SK-N-SH treated with all-trans-retinoic acid at 6 μM for 48 hours (cell line): ENCODE data around the gene RBMS3.

Experiments used
- ATAC-seq: fragments of 200-7000 bp; cut with Tn5 transposase; 3 replicates; pipeline ENCODE4 v1.9.1; 2020; ENCODE audit warnings: mild to moderate bottlenecking, moderate library complexity
- ARNTL ChIP-seq: fragments of 450-650 bp; formaldehyde crosslinking; IDR thresholded peaks from 2 replicates; pipeline ENCODE4 v1.5.0; 2020; ENCODE audit warnings: low read depth, mild to moderate bottlenecking, moderate library complexity, borderline replicate concordance
- BACH2 ChIP-seq: fragments of 250-450 bp; sonication (Bioruptor Pico); IDR thresholded peaks from 2 replicates; pipeline ENCODE4 v1.9.0; 2021; ENCODE audit warnings: mild to moderate bottlenecking, borderline replicate concordance
- CSDC2 ChIP-seq: fragments of 250-450 bp; sonication (Bioruptor Pico); IDR thresholded peaks from 2 replicates; pipeline ENCODE4 v1.5.0; 2020; ENCODE audit warnings: mild to moderate bottlenecking, moderate library complexity
- ESRRG ChIP-seq: fragments of 250-450 bp; sonication (Bioruptor Pico); IDR thresholded peaks from 2 replicates; pipeline ENCODE4 v1.6.1; 2021; ENCODE audit warnings: mild to moderate bottlenecking
- GLIS3 ChIP-seq: fragments of 250-450 bp; sonication (Bioruptor Pico); IDR thresholded peaks from 2 replicates; pipeline ENCODE4 v1.5.0; 2020; ENCODE audit warnings: mild to moderate bottlenecking, moderate library complexity
- ISL1 ChIP-seq: fragments of 250-450 bp; sonication (Bioruptor Pico); IDR thresholded peaks from 2 replicates; pipeline ENCODE4 v2.1.2; 2022; ENCODE audit warnings: mild to moderate bottlenecking, moderate library complexity
- OSR1 ChIP-seq: fragments of 250-450 bp; sonication (Bioruptor Pico); IDR thresholded peaks from 2 replicates; pipeline ENCODE4 v1.8.0; 2022; ENCODE audit warnings: moderate library complexity, mild to moderate bottlenecking, inconsistent platforms
- PPARA ChIP-seq: fragments of 250-450 bp; sonication (Bioruptor Pico); IDR thresholded peaks from 2 replicates; pipeline ENCODE4 v1.5.0; 2020; ENCODE audit warnings: mild to moderate bottlenecking, borderline replicate concordance
- RARB ChIP-seq: fragments of 250-450 bp; sonication (Bioruptor Pico); IDR thresholded peaks from 2 replicates; pipeline ENCODE4 v1.8.0; 2021; ENCODE audit warnings: mild to moderate bottlenecking, moderate library complexity
- SNAI2 ChIP-seq: fragments of 250-450 bp; sonication (Bioruptor Pico); IDR thresholded peaks from 2 replicates; pipeline ENCODE4 v1.5.0; 2020; ENCODE audit warnings: mild to moderate bottlenecking, moderate library complexity
- TCF4 ChIP-seq: fragments of 250-450 bp; sonication (Bioruptor Pico); IDR thresholded peaks from 2 replicates; pipeline ENCODE4 v1.8.0; 2021; ENCODE audit warnings: mild to moderate bottlenecking, moderate library complexity, borderline replicate concordance
- TOX ChIP-seq: fragments of 250-450 bp; sonication (Bioruptor Pico); IDR thresholded peaks from 2 replicates; pipeline ENCODE4 v1.8.0; 2021; ENCODE audit warnings: mild to moderate bottlenecking, moderate library complexity, borderline replicate concordance
- ZC3H10 ChIP-seq: fragments of 250-450 bp; sonication (Bioruptor Pico); IDR thresholded peaks from 2 replicates; pipeline ENCODE4 v1.5.1; 2021; ENCODE audit warnings: mild to moderate bottlenecking, moderate library complexity
- ZFP3 ChIP-seq: fragments of 250-450 bp; sonication (Bioruptor Pico); IDR thresholded peaks from 2 replicates; pipeline ENCODE4 v1.5.0; 2020; ENCODE audit warnings: mild to moderate bottlenecking, moderate library complexity
- ZNF565 ChIP-seq: fragments of 450-650 bp; formaldehyde crosslinking; conservative IDR thresholded peaks from 2 replicates; pipeline ENCODE4 v1.5.0; 2020; ENCODE audit warnings: low read depth, mild to moderate bottlenecking, moderate library complexity
- ZNF70 ChIP-seq: fragments of 450-650 bp; formaldehyde crosslinking; IDR thresholded peaks from 2 replicates; pipeline ENCODE4 v1.5.0; 2020; ENCODE audit warnings: mild to moderate bottlenecking, moderate library complexity
- ZNF8 ChIP-seq: fragments of 450-650 bp; formaldehyde crosslinking; IDR thresholded peaks from 2 replicates; pipeline ENCODE4 v1.5.0; 2020; ENCODE audit warnings: mild to moderate bottlenecking, moderate library complexity
- TF ChIP-seq, protein P1 (sequence below): fragments of 250-450 bp; sonication (Bioruptor Pico); IDR thresholded peaks from 2 replicates; pipeline ENCODE4 v1.5.1; 2021; ENCODE audit warnings: mild to moderate bottlenecking, moderate library complexity
- TF ChIP-seq, protein P2 (sequence below): fragments of 250-450 bp; sonication (Bioruptor Pico); IDR thresholded peaks from 2 replicates; pipeline ENCODE4 v1.5.1; 2020; ENCODE audit warnings: low read depth, mild to moderate bottlenecking, moderate library complexity
- TF ChIP-seq, protein P3 (sequence below): fragments of 250-450 bp; sonication (Bioruptor Pico); IDR thresholded peaks from 2 replicates; pipeline ENCODE4 v1.8.0; 2021; ENCODE audit warnings: low read depth, mild to moderate bottlenecking, moderate library complexity, borderline replicate concordance
- TF ChIP-seq, protein P4 (sequence below): fragments of 250-450 bp; sonication (Bioruptor Pico); IDR thresholded peaks from 2 replicates; pipeline ENCODE4 v1.5.0; 2020; ENCODE audit warnings: mild to moderate bottlenecking, moderate library complexity
- TF ChIP-seq, protein P5 (sequence below): fragments of 250-450 bp; sonication (Bioruptor Pico); IDR thresholded peaks from 2 replicates; pipeline ENCODE4 v1.8.0; 2020; ENCODE audit warnings: mild to moderate bottlenecking, moderate library complexity, borderline replicate concordance

The RBMS3 gene

DNA sequence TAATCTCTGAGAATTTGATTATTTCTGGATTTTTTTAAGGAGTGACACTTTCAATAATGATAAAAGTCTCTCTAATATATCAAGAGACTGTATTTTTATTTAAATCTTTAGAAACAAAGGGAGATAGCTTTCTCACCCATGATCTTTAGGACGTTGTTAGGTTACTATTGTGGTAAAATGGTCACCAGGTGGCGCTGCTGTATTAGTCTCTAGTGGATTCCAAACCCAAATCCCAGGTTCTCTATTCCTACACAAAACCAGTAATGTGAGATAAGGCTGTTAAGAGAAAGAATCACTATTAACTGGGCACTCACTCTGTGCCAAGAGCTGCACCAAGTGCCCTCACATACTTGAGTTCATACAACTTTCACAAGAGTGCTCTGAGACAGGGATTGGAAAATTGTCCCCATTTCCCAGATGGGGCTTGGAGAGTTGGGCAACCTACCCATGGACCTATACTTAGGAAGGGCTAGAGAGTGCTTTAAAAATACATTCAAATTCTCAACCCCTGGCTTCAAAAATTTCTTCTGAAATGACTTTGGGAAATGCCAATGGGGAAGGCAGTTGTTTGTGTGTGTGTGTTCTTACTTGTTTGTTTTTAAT, 732.2 kb downstream of the RBMS3 start:
- TF ChIP-seq ESRRG = no peak

DNA sequence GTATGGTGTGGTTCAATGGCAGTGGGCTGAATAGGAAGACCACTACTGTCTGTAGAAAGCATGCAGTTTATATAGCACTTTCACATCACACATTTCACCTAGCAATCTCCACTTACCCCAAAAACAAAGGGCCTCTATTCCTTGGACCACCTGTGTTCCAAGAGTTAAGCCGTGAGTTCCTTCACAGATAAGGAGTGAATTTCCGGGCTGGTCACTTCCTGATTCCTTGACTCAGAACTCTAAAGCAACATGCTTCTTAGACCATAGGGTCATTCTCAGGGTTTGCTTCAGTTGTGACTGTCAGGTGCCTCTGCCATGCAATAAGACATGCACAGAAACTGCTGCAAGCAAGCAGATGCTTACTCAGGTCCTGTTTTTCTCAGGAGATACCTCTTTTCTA, 737.0 kb downstream of the RBMS3 start:
- ATAC-seq = no peak
- TF ChIP-seq, protein P1, sequence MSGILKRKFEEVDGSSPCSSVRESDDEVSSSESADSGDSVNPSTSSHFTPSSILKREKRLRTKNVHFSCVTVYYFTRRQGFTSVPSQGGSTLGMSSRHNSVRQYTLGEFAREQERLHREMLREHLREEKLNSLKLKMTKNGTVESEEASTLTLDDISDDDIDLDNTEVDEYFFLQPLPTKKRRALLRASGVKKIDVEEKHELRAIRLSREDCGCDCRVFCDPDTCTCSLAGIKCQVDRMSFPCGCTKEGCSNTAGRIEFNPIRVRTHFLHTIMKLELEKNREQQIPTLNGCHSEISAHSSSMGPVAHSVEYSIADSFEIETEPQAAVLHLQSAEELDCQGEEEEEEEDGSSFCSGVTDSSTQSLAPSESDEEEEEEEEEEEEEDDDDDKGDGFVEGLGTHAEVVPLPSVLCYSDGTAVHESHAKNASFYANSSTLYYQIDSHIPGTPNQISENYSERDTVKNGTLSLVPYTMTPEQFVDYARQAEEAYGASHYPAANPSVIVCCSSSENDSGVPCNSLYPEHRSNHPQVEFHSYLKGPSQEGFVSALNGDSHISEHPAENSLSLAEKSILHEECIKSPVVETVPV (CRISPR knock-in tag) = no peak
- TF ChIP-seq, protein P2, sequence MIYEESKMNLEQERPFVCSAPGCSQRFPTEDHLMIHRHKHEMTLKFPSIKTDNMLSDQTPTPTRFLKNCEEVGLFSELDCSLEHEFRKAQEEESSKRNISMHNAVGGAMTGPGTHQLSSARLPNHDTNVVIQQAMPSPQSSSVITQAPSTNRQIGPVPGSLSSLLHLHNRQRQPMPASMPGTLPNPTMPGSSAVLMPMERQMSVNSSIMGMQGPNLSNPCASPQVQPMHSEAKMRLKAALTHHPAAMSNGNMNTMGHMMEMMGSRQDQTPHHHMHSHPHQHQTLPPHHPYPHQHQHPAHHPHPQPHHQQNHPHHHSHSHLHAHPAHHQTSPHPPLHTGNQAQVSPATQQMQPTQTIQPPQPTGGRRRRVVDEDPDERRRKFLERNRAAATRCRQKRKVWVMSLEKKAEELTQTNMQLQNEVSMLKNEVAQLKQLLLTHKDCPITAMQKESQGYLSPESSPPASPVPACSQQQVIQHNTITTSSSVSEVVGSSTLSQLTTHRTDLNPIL (CRISPR knock-in tag) = no peak
- no peak for TF ChIP-seq ZNF565 (CRISPR knock-in tag)
- no peak for TF ChIP-seq ZFP3 (CRISPR knock-in tag)
- TF ChIP-seq SNAI2 (CRISPR knock-in tag) = no peak
- TF ChIP-seq, protein P3, sequence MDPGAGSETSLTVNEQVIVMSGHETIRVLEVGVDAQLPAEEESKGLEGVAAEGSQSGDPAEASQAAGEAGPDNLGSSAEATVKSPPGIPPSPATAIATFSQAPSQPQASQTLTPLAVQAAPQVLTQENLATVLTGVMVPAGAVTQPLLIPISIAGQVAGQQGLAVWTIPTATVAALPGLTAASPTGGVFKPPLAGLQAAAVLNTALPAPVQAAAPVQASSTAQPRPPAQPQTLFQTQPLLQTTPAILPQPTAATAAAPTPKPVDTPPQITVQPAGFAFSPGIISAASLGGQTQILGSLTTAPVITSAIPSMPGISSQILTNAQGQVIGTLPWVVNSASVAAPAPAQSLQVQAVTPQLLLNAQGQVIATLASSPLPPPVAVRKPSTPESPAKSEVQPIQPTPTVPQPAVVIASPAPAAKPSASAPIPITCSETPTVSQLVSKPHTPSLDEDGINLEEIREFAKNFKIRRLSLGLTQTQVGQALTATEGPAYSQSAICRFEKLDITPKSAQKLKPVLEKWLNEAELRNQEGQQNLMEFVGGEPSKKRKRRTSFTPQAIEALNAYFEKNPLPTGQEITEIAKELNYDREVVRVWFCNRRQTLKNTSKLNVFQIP = no peak
- TF ChIP-seq RARB (CRISPR knock-in tag) = no peak
- TF ChIP-seq, protein P4, sequence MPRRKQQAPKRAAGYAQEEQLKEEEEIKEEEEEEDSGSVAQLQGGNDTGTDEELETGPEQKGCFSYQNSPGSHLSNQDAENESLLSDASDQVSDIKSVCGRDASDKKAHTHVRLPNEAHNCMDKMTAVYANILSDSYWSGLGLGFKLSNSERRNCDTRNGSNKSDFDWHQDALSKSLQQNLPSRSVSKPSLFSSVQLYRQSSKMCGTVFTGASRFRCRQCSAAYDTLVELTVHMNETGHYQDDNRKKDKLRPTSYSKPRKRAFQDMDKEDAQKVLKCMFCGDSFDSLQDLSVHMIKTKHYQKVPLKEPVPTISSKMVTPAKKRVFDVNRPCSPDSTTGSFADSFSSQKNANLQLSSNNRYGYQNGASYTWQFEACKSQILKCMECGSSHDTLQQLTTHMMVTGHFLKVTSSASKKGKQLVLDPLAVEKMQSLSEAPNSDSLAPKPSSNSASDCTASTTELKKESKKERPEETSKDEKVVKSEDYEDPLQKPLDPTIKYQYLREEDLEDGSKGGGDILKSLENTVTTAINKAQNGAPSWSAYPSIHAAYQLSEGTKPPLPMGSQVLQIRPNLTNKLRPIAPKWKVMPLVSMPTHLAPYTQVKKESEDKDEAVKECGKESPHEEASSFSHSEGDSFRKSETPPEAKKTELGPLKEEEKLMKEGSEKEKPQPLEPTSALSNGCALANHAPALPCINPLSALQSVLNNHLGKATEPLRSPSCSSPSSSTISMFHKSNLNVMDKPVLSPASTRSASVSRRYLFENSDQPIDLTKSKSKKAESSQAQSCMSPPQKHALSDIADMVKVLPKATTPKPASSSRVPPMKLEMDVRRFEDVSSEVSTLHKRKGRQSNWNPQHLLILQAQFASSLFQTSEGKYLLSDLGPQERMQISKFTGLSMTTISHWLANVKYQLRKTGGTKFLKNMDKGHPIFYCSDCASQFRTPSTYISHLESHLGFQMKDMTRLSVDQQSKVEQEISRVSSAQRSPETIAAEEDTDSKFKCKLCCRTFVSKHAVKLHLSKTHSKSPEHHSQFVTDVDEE (CRISPR knock-in tag) = no peak
- no peak for TF ChIP-seq ZNF70 (CRISPR knock-in tag)
- no peak for TF ChIP-seq ZNF8 (CRISPR knock-in tag)
- TF ChIP-seq OSR1 (CRISPR knock-in tag) = no peak
- TF ChIP-seq ISL1 (CRISPR knock-in tag) = no peak

More for the DNA sequence above, 732.2 kb downstream of the RBMS3 start:
- peak; percentile 90 for ATAC-seq

DNA sequence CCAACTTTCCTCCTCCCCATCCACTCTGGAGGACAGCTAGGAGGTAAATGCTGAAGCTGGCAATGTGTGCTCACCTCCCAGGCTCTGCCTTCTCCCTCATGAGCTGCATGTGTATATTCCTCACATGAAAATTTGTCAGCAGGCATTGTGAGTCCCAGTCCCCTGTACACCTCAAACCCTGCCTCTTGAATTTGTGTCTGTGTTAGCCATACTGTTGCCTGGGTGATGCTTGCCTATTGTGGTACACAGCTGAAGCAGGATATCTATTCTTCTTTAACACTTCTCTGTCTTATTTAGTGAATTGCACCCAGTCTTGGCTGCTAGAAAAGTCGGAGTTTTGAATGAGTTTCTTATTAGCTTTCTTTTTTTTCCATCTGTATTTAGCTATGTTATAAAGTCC, 739.5 kb downstream of the RBMS3 start:
- ATAC-seq = peak; percentile 35; the same call in 2 of the 3 replicates

DNA sequence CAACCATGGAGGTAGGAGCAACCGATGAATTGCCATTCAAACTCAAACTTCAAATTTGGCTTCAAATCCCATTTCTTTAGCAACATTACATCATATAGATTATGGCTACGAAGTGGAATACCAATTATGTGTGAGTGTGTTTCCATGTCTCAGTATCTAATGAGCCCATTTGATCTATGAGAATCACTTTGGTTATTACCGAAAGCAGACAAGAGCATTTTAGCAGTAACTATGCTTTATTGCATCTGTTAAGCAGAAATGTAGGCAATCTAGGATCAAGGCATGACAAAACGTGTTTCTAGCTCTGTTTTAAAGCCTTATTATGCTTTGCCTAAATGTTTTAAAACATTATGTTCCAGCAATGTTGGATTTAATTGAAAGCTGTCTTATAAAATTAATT, 743.6 kb downstream of the RBMS3 start:
- ATAC-seq = no peak
- TF ChIP-seq ZNF565 (CRISPR knock-in tag) (no peak), ZC3H10 (CRISPR knock-in tag) (no peak), BACH2 (CRISPR knock-in tag) (no peak), PPARA (CRISPR knock-in tag) (no peak), SNAI2 (CRISPR knock-in tag) (no peak), TOX (CRISPR knock-in tag) (no peak), GLIS3 (CRISPR knock-in tag) (no peak), ARNTL (CRISPR knock-in tag) (no peak)
- TF ChIP-seq, protein P1 (CRISPR knock-in tag) = no peak
- TF ChIP-seq, protein P5, sequence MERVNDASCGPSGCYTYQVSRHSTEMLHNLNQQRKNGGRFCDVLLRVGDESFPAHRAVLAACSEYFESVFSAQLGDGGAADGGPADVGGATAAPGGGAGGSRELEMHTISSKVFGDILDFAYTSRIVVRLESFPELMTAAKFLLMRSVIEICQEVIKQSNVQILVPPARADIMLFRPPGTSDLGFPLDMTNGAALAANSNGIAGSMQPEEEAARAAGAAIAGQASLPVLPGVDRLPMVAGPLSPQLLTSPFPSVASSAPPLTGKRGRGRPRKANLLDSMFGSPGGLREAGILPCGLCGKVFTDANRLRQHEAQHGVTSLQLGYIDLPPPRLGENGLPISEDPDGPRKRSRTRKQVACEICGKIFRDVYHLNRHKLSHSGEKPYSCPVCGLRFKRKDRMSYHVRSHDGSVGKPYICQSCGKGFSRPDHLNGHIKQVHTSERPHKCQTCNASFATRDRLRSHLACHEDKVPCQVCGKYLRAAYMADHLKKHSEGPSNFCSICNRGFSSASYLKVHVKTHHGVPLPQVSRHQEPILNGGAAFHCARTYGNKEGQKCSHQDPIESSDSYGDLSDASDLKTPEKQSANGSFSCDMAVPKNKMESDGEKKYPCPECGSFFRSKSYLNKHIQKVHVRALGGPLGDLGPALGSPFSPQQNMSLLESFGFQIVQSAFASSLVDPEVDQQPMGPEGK (CRISPR knock-in tag) = no peak

More for the DNA sequence above, 739.5 kb downstream of the RBMS3 start:
- TF ChIP-seq PPARA (CRISPR knock-in tag) (no peak), BACH2 (CRISPR knock-in tag) (no peak), CSDC2 (CRISPR knock-in tag) (no peak), TCF4 (CRISPR knock-in tag) (no peak), ZNF8 (CRISPR knock-in tag) (no peak), ARNTL (CRISPR knock-in tag) (no peak)
- TF ChIP-seq, protein P4 (CRISPR knock-in tag) = no peak
